HepG2 (cell line): ENCODE results near the gene LTBR. TPM values are rescaled to one million over a fixed set of nuclear protein-coding genes. Genes with fewer than 3 reads are reported as not detected.

Experiments used
- ARNT2 ChIP-seq: sonication (generic); formaldehyde crosslinking; IDR thresholded peaks from 2 replicates; pipeline ENCODE4 v1.8.0; 2022; ENCODE audit warnings: mild to moderate bottlenecking, low read depth, missing genetic modification reagents, moderate library complexity
- CAMTA2 ChIP-seq: sonication (generic); formaldehyde crosslinking; IDR thresholded peaks from 2 replicates; pipeline ENCODE4 v1.4.0; 2020; ENCODE audit warnings: mild to moderate bottlenecking, missing genetic modification reagents, borderline replicate concordance
- FOXP1 ChIP-seq, 2 experiments: fragments of 450-650 bp in 1 of 2; IDR thresholded peaks; 2 replicates each; pipeline ENCODE4 v1.6.1; 2017 to 2018; ENCODE audit warnings: antibody characterized with exemption in 1 of 2
- KLF13 ChIP-seq: sonication (generic); formaldehyde crosslinking; IDR thresholded peaks from 2 replicates; pipeline ENCODE4 v1.4.0; 2020; ENCODE audit warnings: mild to moderate bottlenecking, missing genetic modification reagents
- MAFG ChIP-seq: sonication (generic); formaldehyde crosslinking; IDR thresholded peaks from 2 replicates; pipeline ENCODE4 v1.5.1; 2020; ENCODE audit warnings: mild to moderate bottlenecking, missing genetic modification reagents
- NFKB2 ChIP-seq: sonication (generic); formaldehyde crosslinking; IDR thresholded peaks from 2 replicates; pipeline ENCODE4 v1.4.0; 2020; ENCODE audit warnings: missing genetic modification reagents, borderline replicate concordance
- NFKBIZ ChIP-seq: IDR thresholded peaks from 2 replicates; pipeline ENCODE4 v1.6.1; 2018; ENCODE audit warnings: missing genetic modification reagents, missing compliant biosample characterization
- NR2C2 ChIP-seq: sonication (generic); formaldehyde crosslinking; IDR thresholded peaks from 2 replicates; pipeline ENCODE4 v1.4.0; 2020; ENCODE audit warnings: missing genetic modification reagents, mild to moderate bottlenecking, moderate library complexity, borderline replicate concordance
- PHF21A ChIP-seq: sonication (generic); formaldehyde crosslinking; IDR thresholded peaks from 2 replicates; pipeline ENCODE4 v1.5.0; 2020; ENCODE audit warnings: mild to moderate bottlenecking, missing genetic modification reagents
- SIX4 ChIP-seq: sonication (generic); formaldehyde crosslinking; IDR thresholded peaks from 2 replicates; pipeline ENCODE4 v1.4.0; 2020; ENCODE audit warnings: missing genetic modification reagents
- SNAI1 ChIP-seq: sonication (generic); formaldehyde crosslinking; IDR thresholded peaks from 2 replicates; pipeline ENCODE4 v1.5.0; 2020; ENCODE audit warnings: mild to moderate bottlenecking, missing genetic modification reagents, borderline replicate concordance
- SNAPC2 ChIP-seq: sonication (generic); formaldehyde crosslinking; IDR thresholded peaks from 2 replicates; pipeline ENCODE4 v1.8.1; 2022; ENCODE audit warnings: mild to moderate bottlenecking, missing genetic modification reagents
- SRSF4 ChIP-seq: fragments of 200-400 bp; formaldehyde crosslinking; IDR thresholded peaks from one replicate; pipeline ENCODE4 v1.6.1; 2018; ENCODE audit warnings: mild to moderate bottlenecking, low read depth, low read length, moderate library complexity; ENCODE audit not compliant: poor library complexity, severe bottlenecking
- SRY ChIP-seq: sonication (generic); formaldehyde crosslinking; IDR thresholded peaks from 2 replicates; pipeline ENCODE4 v1.8.0; 2022; ENCODE audit warnings: mild to moderate bottlenecking, missing genetic modification reagents
- TEF ChIP-seq: sonication (generic); formaldehyde crosslinking; IDR thresholded peaks from 2 replicates; pipeline ENCODE4 v1.5.0; 2020; ENCODE audit warnings: missing genetic modification reagents
- ZFP37 ChIP-seq: sonication (generic); formaldehyde crosslinking; IDR thresholded peaks from 2 replicates; pipeline ENCODE4 v1.4.0; 2020; ENCODE audit warnings: missing genetic modification reagents, borderline replicate concordance
- ZMYM3 ChIP-seq: sonication (generic); formaldehyde crosslinking; IDR thresholded peaks from 2 replicates; pipeline ENCODE4 v1.5.1; 2020; ENCODE audit warnings: mild to moderate bottlenecking, missing genetic modification reagents
- ZNF672 ChIP-seq: sonication (generic); formaldehyde crosslinking; IDR thresholded peaks from 2 replicates; pipeline ENCODE4 v1.8.1; 2022; ENCODE audit warnings: missing genetic modification reagents
- ZNF747 ChIP-seq: sonication (generic); formaldehyde crosslinking; IDR thresholded peaks from 2 replicates; pipeline ENCODE4 v1.8.1; 2023; ENCODE audit warnings: missing genetic modification reagents, mild to moderate bottlenecking, borderline replicate concordance
- ZNF780A ChIP-seq: sonication (generic); formaldehyde crosslinking; IDR thresholded peaks from 2 replicates; pipeline ENCODE4 v1.8.0; 2022; ENCODE audit warnings: mild to moderate bottlenecking, missing genetic modification reagents, moderate library complexity
- ZNF891 ChIP-seq: sonication (generic); formaldehyde crosslinking; IDR thresholded peaks from 2 replicates; pipeline ENCODE4 v1.5.0; 2020; ENCODE audit warnings: mild to moderate bottlenecking, missing genetic modification reagents
- polyA plus RNA-seq, 8 experiments: library from polyadenylated mRNA; depleted of rRNA in 3 of 8; stranded (reverse) in 7 of 8; unstranded in 1 of 8; fragments of >200 nt; fragmentation: Illumina TruSeq in 4 of 8; extraction: Trizol in 4 of 8; gene quantifications; 2 replicates each; pipeline versions ENCODE4 v1.2.1 to v1.2.3, GENCODE V29; 2011 to 2016; ENCODE audit warnings: low read depth in 4 of 8, missing spikeins in 1 of 8, mixed read lengths in 1 of 8; ENCODE audit not compliant: insufficient read depth in 1 of 8
- total RNA-seq, 5 experiments: library from RNA; depleted of rRNA; stranded (reverse); fragments of >200 nt; fragmentation: Illumina TruSeq; extraction: Trizol; gene quantifications; 2 replicates each; pipeline ENCODE4 v1.2.3, GENCODE V29; 2016; ENCODE audit warnings: low read depth in 1 of 5
- TF ChIP-seq, protein P1 (sequence below): sonication (generic); formaldehyde crosslinking; IDR thresholded peaks from 2 replicates; pipeline ENCODE4 v1.4.0; 2020; ENCODE audit warnings: missing genetic modification reagents, mild to moderate bottlenecking, borderline replicate concordance
- TF ChIP-seq, protein P2 (sequence below): sonication (generic); formaldehyde crosslinking; IDR thresholded peaks from 2 replicates; pipeline ENCODE4 v1.4.0; 2020; ENCODE audit warnings: mild to moderate bottlenecking, missing genetic modification reagents

Gene LTBR
- total and polyA plus RNA-seq, 2 of the 13 experiments (the other 11 are each of a cell fraction or from before 2014, with no cell fraction given), result 31.4 to 34.8 TPM

DNA sequence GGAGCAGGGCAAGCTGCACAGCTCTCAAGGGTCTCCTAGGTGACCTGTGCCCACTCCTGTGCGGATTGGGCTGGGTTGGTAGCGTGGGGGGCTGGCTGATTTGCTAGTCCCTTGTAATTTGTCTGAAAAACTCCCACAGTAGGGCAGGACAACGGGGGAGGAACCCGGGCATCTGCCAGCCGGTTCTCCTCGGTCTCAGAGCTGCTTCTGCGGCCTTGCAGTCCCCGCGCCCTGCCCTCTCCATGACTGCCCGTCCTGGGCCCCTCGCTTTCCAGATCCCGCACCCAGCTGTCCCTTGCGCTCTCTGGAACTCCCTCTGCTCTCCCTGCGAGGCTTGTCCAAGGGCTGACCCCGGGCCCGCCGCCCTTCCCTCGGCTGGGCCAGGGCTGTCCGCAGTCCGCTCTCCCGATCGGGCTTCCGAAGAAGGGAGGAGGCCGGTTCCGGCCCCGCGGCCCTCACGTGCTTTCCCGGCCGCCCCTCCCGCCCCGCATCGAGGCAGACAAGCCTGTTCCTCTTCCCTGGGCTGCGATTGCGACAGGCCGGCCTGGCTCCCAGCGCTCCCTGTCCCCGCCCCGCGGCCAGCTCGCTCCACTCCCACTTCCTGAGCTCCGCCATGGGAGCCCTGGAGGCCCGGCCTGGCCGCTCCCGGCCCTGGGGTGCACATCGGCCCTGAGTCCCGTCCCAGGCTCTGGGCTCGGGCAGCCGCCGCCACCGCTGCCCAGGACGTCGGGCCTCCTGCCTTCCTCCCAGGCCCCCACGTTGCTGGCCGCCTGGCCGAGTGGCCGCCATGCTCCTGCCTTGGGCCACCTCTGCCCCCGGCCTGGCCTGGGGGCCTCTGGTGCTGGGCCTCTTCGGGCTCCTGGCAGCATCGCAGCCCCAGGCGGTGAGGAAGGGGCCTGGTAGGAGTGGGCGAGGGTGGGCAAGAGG lies at the start of gene LTBR (continued):
- peak; percentile 91 for TF ChIP-seq PHF21A (CRISPR knock-in tag)
- TF ChIP-seq NFKBIZ, result peak; percentile 92
- TF ChIP-seq, protein P1, sequence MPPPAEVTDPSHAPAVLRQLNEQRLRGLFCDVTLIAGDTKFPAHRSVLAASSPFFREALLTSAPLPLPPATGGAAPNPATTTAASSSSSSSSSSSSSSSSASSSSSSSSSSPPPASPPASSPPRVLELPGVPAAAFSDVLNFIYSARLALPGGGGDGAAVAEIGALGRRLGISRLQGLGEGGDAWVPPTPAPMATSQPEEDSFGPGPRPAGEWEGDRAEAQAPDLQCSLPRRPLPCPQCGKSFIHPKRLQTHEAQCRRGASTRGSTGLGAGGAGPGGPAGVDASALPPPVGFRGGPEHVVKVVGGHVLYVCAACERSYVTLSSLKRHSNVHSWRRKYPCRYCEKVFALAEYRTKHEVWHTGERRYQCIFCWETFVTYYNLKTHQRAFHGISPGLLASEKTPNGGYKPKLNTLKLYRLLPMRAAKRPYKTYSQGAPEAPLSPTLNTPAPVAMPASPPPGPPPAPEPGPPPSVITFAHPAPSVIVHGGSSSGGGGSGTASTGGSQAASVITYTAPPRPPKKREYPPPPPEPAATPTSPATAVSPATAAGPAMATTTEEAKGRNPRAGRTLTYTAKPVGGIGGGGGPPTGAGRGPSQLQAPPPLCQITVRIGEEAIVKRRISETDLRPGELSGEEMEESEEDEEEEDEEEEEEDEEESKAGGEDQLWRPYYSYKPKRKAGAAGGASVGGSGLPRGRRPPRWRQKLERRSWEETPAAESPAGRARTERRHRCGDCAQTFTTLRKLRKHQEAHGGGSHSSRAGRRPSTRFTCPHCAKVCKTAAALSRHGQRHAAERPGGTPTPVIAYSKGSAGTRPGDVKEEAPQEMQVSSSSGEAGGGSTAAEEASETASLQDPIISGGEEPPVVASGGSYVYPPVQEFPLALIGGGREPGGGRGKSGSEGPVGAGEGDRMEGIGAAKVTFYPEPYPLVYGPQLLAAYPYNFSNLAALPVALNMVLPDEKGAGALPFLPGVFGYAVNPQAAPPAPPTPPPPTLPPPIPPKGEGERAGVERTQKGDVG (CRISPR knock-in tag), result peak; percentile 31; the same call in 1 of the 2 replicates
- peak; percentile 93 for TF ChIP-seq ARNT2 (CRISPR knock-in tag)
- no peak for TF ChIP-seq ZNF780A
- peak; percentile 87 for TF ChIP-seq ZNF891 (CRISPR knock-in tag)
- no peak for TF ChIP-seq KLF13 (CRISPR knock-in tag)
- TF ChIP-seq ZNF747 (CRISPR knock-in tag), result peak; percentile 96; the same call in 1 of the 2 replicates
- peak; percentile 76; the same call in 1 of the 2 replicates for TF ChIP-seq NFKB2 (CRISPR knock-in tag)
- peak; percentile 35; the same call in 1 of the 2 replicates for TF ChIP-seq ZMYM3 (CRISPR knock-in tag)
- peak; percentile 61; the same call in 1 of the 2 replicates for TF ChIP-seq SIX4
- TF ChIP-seq SRY (CRISPR knock-in tag), result peak; percentile 92
- peak; percentile 51; the same call in 1 of the 2 replicates for TF ChIP-seq ZFP37 (CRISPR knock-in tag)
- TF ChIP-seq SRSF4, result no peak
- peak; percentile 82; the same call in 1 of the 2 replicates for TF ChIP-seq CAMTA2
- peak; percentile 52; the same call in 1 of the 2 replicates for TF ChIP-seq NR2C2 (CRISPR knock-in tag)
- peak; percentile 98 for TF ChIP-seq SNAPC2
- no peak for TF ChIP-seq ZNF672 (CRISPR knock-in tag)
- peak; percentile 34; the same call in 1 of the 2 replicates for TF ChIP-seq TEF (CRISPR knock-in tag)
- TF ChIP-seq FOXP1 (IDR thresholded peaks at IDR 0.05), result no peak
- 0 out of 2 replicates have a peak, but pooled peaks have one; percentile 37 for TF ChIP-seq FOXP1 (CRISPR knock-in tag; IDR thresholded peaks at IDR 0.05)
- TF ChIP-seq SNAI1 (CRISPR knock-in tag), result peak; percentile 72; the same call in 1 of the 2 replicates
- TF ChIP-seq MAFG (CRISPR knock-in tag), result no peak
- TF ChIP-seq, protein P2, sequence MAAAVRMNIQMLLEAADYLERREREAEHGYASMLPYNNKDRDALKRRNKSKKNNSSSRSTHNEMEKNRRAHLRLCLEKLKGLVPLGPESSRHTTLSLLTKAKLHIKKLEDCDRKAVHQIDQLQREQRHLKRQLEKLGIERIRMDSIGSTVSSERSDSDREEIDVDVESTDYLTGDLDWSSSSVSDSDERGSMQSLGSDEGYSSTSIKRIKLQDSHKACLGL (CRISPR knock-in tag), result peak; percentile 96
